ENCODE results near the gene EFNA5.

DNA sequence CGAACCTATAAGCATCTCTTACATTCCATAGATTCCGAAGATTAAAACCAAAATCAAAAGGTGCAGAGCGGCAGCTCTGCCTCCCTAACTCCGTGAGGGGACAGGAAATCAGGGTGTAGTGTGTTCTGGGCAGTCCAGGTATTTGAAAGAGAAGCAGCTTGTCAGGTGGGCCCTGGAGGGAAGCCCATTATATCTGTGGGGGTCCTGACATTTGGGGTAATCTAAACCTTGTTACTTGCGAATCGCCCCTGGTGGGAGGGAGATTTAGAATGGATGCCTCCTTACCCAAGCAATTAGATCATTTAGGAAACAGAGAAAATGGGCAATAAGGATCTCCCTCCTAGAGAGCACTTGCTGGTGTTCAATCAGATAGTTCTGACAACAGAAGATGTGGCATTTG is 126.9 kb downstream of the EFNA5 start:
- TF ChIP-seq, protein P1, sequence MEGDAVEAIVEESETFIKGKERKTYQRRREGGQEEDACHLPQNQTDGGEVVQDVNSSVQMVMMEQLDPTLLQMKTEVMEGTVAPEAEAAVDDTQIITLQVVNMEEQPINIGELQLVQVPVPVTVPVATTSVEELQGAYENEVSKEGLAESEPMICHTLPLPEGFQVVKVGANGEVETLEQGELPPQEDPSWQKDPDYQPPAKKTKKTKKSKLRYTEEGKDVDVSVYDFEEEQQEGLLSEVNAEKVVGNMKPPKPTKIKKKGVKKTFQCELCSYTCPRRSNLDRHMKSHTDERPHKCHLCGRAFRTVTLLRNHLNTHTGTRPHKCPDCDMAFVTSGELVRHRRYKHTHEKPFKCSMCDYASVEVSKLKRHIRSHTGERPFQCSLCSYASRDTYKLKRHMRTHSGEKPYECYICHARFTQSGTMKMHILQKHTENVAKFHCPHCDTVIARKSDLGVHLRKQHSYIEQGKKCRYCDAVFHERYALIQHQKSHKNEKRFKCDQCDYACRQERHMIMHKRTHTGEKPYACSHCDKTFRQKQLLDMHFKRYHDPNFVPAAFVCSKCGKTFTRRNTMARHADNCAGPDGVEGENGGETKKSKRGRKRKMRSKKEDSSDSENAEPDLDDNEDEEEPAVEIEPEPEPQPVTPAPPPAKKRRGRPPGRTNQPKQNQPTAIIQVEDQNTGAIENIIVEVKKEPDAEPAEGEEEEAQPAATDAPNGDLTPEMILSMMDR (IDR thresholded peaks at IDR 0.05): no peak
- no peak for TF ChIP-seq POLR2A (IDR thresholded peaks at IDR 0.05)

All from uterus (tissue), 2 donors.